Activated CD8-positive, alpha-beta memory T cell treated with anti-CD3 and anti-CD28 coated beads, Interleukin-2, amount 10 ng/mL, durations not matched to agents 7 days and 5 days (primary cell): ENCODE measurements around the gene DLGAP4. TPM values are rescaled to one million over a fixed set of nuclear protein-coding genes. Genes with fewer than 3 reads are reported as not detected.

Experiments
- ATAC-seq: fragments of 150-1000 bp; cut with Tn5 transposase; one replicate; pipeline ENCODE4 v1.10.0; 2021; ENCODE audit warnings: moderate library complexity
- CTCF ChIA-PET: fragments of 350-600 bp; sonication (Branson Sonifier 250); formaldehyde crosslinking; loops from one replicate; lab custom pipeline; 2021; ENCODE audit warnings: antibody characterized with exemption; lab: Charles Lee
- DNase-seq: peaks from one replicate; pipeline ENCODE4 v3.0.0-alpha.2; 2020
- H3K27ac Mint-ChIP-seq: one replicate; pipeline ENCODE4 v1.8.0; 2021; ENCODE audit warnings: mild to moderate bottlenecking, mixed read lengths
- H3K27me3 Mint-ChIP-seq: one replicate; pipeline ENCODE4 v1.8.0; 2021; ENCODE audit warnings: mixed read lengths
- H3K36me3 Mint-ChIP-seq: one replicate; pipeline ENCODE4 v1.8.0; 2021; ENCODE audit warnings: mild to moderate bottlenecking, mixed read lengths
- H3K4me1 Mint-ChIP-seq: one replicate; pipeline ENCODE4 v1.8.0; 2021; ENCODE audit warnings: mixed read lengths
- H3K4me3 Mint-ChIP-seq: one replicate; pipeline ENCODE4 v1.8.0; 2021; ENCODE audit warnings: mild to moderate bottlenecking, moderate library complexity, mixed read lengths
- H3K9me3 Mint-ChIP-seq: one replicate; pipeline ENCODE4 v1.8.0; 2022; ENCODE audit warnings: low read depth, mixed read lengths
- total RNA-seq, 2 experiments: library from RNA; stranded (reverse); gene quantifications; one replicate each; pipeline ENCODE4 v1.2.3, GENCODE V29; 2021

The DLGAP4 gene
- total RNA-seq, 2 experiments from 2014 or later, result 18.8 to 19.6 TPM

GRCh38 chr20:36270744-36271638 is 35.1 kb upstream of the DLGAP4 start:
- H3K27me3 Mint-ChIP-seq, result peaks cover 15% of the 10 kb centered on the region
- H3K27ac Mint-ChIP-seq, result no peak overlapping the region
- DNase-seq (no peak), ATAC-seq (no peak)
- CTCF ChIA-PET, result interaction anchor here (0.6 kb wide), 1 partner anchor 859 kb away, joined by 4 read pairs; the partner anchor contains the start of gene UQCC1
- no peaks in the 10 kb centered on the region for H3K36me3 Mint-ChIP-seq
- no peaks in the 10 kb centered on the region for H3K9me3 Mint-ChIP-seq
- no peak overlapping the region for H3K4me3 Mint-ChIP-seq
- H3K4me1 Mint-ChIP-seq, result no peaks in the 10 kb centered on the region

GRCh38 chr20:36271639-36272546 is 34.2 kb upstream of the DLGAP4 start:
- DNase-seq (no peak), ATAC-seq (no peak)
- CTCF ChIA-PET, result interaction anchor here (0.9 kb wide), 1 partner anchor 168 kb away, joined by 3 read pairs; no protein-coding TSS in a partner anchor
- Mint-ChIP-seq H3K36me3 (no peaks in the 10 kb centered on the region), H3K27ac (no peak overlapping the region), H3K4me1 (no peaks in the 10 kb centered on the region), H3K9me3 (no peaks in the 10 kb centered on the region), H3K4me3 (no peak overlapping the region), H3K27me3 (peaks cover 15% of the 10 kb centered on the region)

DNA sequence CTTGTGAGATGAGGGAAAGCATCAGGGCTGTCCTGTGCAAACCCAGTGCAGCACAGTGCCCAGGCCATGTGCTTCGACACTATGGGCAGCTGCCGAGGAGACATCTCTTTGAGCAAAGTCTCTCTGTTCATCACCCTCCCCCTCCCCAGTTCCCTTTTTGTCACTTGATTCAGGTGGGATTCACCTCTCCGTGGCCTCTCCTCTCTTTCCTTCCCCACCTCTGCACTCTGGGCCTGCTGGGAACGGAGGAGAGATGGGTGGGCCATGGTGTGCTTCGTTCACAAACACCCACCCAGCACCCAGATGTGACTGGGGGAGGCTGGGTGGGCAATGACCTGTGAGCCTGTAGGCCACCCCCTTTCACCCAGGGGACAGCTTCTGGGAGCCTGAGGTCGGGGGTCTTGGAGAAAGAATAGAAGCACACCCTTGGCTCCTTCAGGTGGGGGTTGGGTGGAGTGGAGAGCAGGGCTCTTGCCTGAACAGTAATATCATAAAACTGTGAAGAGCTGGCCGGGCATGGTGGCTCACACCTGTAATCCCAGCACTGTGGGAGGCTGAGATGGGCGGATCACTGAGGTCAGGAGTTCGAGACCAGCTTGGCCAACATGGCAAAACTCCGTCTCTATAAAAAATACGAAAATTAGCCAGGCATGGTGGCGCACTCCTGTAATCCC is 33.5 kb upstream of the DLGAP4 start:
- no peaks in the 10 kb centered on the region for H3K36me3 Mint-ChIP-seq
- peaks cover 15% of the 10 kb centered on the region for H3K27me3 Mint-ChIP-seq
- no peak overlapping the region for H3K27ac Mint-ChIP-seq
- no peaks in the 10 kb centered on the region for H3K9me3 Mint-ChIP-seq
- no peaks in the 10 kb centered on the region for H3K4me1 Mint-ChIP-seq
- H3K4me3 Mint-ChIP-seq, result no peak overlapping the region
- ATAC-seq (no peak), DNase-seq (no peak)
- CTCF ChIA-PET, result interaction anchor here (0.6 to 1.7 kb wide), 4 partner anchors 71 to 167 kb away, joined by 3 to 15 read pairs (median 4); no protein-coding TSS in a partner anchor

DNA sequence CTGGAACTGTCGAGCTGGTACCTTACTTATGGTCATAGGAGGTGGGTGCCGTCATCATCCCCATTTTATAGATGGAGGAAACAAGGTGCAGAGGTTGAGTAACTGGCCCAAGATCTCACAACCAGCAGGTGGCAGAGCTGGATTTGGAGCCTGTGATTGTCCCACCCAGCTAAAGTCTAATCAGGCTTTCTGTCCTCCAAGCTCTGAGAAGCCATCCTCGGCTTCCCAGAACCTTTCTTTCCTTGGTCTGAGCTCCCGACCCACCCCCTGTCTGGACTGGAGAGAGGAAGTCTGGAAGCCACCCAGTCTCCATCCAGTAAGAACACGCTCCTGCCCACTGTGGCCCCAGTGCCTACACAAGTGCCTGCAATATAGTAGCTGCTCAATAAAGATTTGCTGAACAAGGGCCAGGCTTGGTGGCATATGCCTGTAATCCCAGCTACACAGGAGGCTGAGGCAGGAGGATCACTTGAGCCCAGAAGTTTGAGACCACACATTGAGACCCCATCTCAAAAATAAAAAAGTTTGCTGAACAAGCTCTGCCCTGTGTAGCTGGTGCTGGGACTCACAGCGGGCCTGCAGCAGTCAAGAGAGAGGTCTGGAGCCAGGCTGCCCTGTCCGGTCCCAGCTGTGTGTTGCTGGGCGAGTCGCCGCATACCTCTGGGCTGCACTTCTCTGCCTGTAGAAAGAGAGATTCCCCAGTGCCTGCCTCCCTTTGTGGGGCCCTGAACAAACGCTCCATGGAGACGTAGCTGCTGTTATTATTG is 32.5 kb upstream of the DLGAP4 start:
- H3K9me3 Mint-ChIP-seq, result no peaks in the 10 kb centered on the region
- H3K36me3 Mint-ChIP-seq, result no peaks in the 10 kb centered on the region
- H3K27ac Mint-ChIP-seq, result no peak overlapping the region
- no peaks in the 10 kb centered on the region for H3K4me1 Mint-ChIP-seq
- ATAC-seq (no peak), DNase-seq (no peak)
- H3K4me3 Mint-ChIP-seq, result no peak overlapping the region
- H3K27me3 Mint-ChIP-seq, result peaks cover 20% of the 10 kb centered on the region
- CTCF ChIA-PET, result interaction anchor here (0.6 to 1.7 kb wide), 6 partner anchors 60 to 219 kb away, joined by 3 to 15 read pairs (median 3); no protein-coding TSS in a partner anchor

DNA sequence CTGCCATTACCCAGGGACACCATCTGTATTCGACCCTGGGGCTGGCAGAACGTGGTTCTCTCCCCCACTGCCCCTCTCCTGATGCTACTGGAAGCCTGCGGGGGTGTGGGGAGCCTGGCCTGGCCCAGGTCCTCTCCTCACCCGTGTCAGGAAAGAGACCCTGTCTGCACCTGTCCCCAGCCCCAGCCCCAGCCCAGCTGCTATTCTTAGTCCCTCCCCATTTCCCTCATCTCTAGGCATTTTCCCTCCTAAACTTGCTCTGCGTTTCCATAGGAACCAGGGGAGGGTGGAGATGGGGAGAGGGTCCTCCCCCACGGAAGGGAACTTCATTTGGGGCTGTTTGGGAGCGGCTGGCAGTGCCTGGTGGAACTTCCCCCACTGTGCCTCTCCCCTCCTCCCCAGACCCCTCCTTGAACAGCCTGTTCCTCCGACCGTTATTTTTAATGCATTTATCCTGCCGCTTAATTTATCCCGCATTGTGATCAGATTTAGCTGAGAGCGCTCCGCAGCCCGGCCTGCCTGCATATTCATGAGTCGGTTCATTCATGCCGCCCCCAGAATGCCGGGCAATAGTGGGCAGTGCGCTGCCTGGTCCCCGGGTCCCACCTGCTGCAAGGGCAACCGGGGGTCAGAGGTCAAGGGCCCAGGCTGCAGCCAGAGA is 31.8 kb upstream of the DLGAP4 start:
- H3K27ac Mint-ChIP-seq, result no peak overlapping the region
- no peak overlapping the region for H3K4me3 Mint-ChIP-seq
- no peaks in the 10 kb centered on the region for H3K9me3 Mint-ChIP-seq
- H3K27me3 Mint-ChIP-seq, result peaks cover 20% of the 10 kb centered on the region
- H3K36me3 Mint-ChIP-seq, result no peaks in the 10 kb centered on the region
- CTCF ChIA-PET, result interaction anchor here (0.6 to 1.7 kb wide), 3 partner anchors 162 to 218 kb away, joined by 3 to 15 read pairs (median 3); no protein-coding TSS in a partner anchor
- no peaks in the 10 kb centered on the region for H3K4me1 Mint-ChIP-seq
- no peak for ATAC-seq
- DNase-seq, result no peak

DNA sequence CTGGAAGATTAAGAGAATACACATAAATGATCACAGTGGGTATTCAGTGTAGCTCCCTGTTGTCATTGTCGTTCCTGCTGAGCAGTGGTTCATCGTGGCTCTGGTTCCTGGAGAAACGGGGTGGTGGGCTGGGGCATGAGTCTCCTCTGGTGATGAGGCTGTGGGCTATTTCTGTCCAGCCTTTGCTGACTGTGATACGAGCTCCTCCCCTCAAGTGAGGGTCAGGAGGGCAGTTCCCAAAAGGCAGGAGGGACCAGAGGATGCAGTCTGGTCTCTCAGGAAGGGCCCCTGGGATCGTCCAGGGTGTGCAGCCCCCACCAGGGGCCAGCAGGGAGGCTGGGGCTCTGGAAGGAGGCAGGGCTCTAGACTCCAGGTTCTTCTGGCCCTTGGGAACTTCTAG is 31.1 kb upstream of the DLGAP4 start:
- no peaks in the 10 kb centered on the region for H3K9me3 Mint-ChIP-seq
- H3K27ac Mint-ChIP-seq, result no peak overlapping the region
- no peak overlapping the region for H3K4me3 Mint-ChIP-seq
- H3K36me3 Mint-ChIP-seq, result no peaks in the 10 kb centered on the region
- DNase-seq, result no peak
- CTCF ChIA-PET, result no interaction called here
- peaks cover 20% of the 10 kb centered on the region for H3K27me3 Mint-ChIP-seq
- ATAC-seq, result no peak
- no peaks in the 10 kb centered on the region for H3K4me1 Mint-ChIP-seq

- CTCF ChIA-PET, result no interaction called here
- ATAC-seq (no peak), DNase-seq (no peak)
- no peaks in the 10 kb centered on the region for H3K9me3 Mint-ChIP-seq
- H3K27me3 Mint-ChIP-seq, result peaks cover 20% of the 10 kb centered on the region
- no peaks in the 10 kb centered on the region for H3K36me3 Mint-ChIP-seq
- H3K4me3 Mint-ChIP-seq, result no peak overlapping the region
- no peaks in the 10 kb centered on the region for H3K4me1 Mint-ChIP-seq
- H3K27ac Mint-ChIP-seq, result no peak overlapping the region
Measured at GRCh38 chr20:36275441-36276189, 30.5 kb upstream of the DLGAP4 start.

GRCh38 chr20:36277546-36277945 is 28.6 kb upstream of the DLGAP4 start:
- no peaks in the 10 kb centered on the region for H3K9me3 Mint-ChIP-seq
- ATAC-seq (no peak), DNase-seq (no peak)
- peaks cover 20% of the 10 kb centered on the region for H3K27me3 Mint-ChIP-seq
- H3K4me3 Mint-ChIP-seq, result no peak overlapping the region
- CTCF ChIA-PET, result no interaction called here
- no peaks in the 10 kb centered on the region for H3K36me3 Mint-ChIP-seq
- no peaks in the 10 kb centered on the region for H3K4me1 Mint-ChIP-seq
- H3K27ac Mint-ChIP-seq, result no peak overlapping the region

GRCh38 chr20:36279362-36279761 is 26.8 kb upstream of the DLGAP4 start:
- H3K27me3 Mint-ChIP-seq, result peaks cover 28% of the 10 kb centered on the region
- no peak overlapping the region for H3K27ac Mint-ChIP-seq
- DNase-seq (no peak), ATAC-seq (no peak)
- H3K4me1 Mint-ChIP-seq, result no peaks in the 10 kb centered on the region
- no peaks in the 10 kb centered on the region for H3K36me3 Mint-ChIP-seq
- CTCF ChIA-PET, result no interaction called here
- H3K9me3 Mint-ChIP-seq, result no peaks in the 10 kb centered on the region
- no peak overlapping the region for H3K4me3 Mint-ChIP-seq

DNA sequence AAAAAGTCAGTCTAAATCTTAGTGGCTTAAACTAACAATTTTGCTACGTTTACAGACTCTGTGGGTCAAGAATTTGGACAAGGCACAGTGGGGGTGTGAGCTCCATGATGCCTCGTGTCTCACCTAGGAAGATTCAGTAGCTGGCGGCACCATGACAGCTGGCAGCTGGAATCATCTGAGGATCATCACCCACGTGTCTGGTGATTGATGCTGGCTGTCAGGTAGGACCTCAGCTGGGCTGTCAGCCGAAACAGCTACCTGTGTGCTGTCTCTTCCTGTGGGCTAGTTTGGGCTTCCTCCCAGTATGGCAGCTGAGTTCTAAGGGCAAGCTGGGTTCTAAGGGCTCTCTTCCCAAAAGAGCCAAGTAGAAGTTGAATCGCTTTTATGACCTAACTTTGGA is 26.4 kb upstream of the DLGAP4 start:
- Mint-ChIP-seq H3K27ac (no peak overlapping the region), H3K4me1 (no peaks in the 10 kb centered on the region), H3K9me3 (no peaks in the 10 kb centered on the region), H3K36me3 (no peaks in the 10 kb centered on the region), H3K27me3 (peaks cover 24% of the 10 kb centered on the region), H3K4me3 (no peak overlapping the region)
- DNase-seq, result no peak
- ATAC-seq, result no peak
- CTCF ChIA-PET, result no interaction called here

GRCh38 chr20:36281785-36282380 is 24.3 kb upstream of the DLGAP4 start:
- Mint-ChIP-seq H3K4me3 (no peak overlapping the region), H3K4me1 (no peaks in the 10 kb centered on the region), H3K36me3 (no peaks in the 10 kb centered on the region), H3K27me3 (peaks cover 22% of the 10 kb centered on the region), H3K27ac (no peak overlapping the region), H3K9me3 (no peaks in the 10 kb centered on the region)
- ATAC-seq, result no peak
- CTCF ChIA-PET, result no interaction called here
- DNase-seq, result no peak
